SK-N-SH (cell line): Measurements from ENCODE around the gene CYS1. TPM values are rescaled to one million over a fixed set of nuclear protein-coding genes. Genes with fewer than 3 reads are reported as not detected.
"Not testable (repeated sequence)": the region's sequence is repeated elsewhere in the genome, so short reads cannot be mapped to it uniquely, and the experiment has no call there.

Source experiments
- CTCF ChIA-PET: fragments of 300-600, 350-600 bp; formaldehyde crosslinking; extraction: SDS; loops from one replicate; lab custom pipeline; 2021; lab: Yijun Ruan, JAX
- POLR2A ChIA-PET: fragments of 350-600 bp; sonication (Branson Sonifier 250); formaldehyde crosslinking; extraction: SDS; loops from one replicate; lab custom pipeline; 2020; ENCODE audit warnings: antibody characterized with exemption, inconsistent platforms; lab: Yijun Ruan, JAX
- DNase-seq: peaks from one replicate; pipeline ENCODE4 v3.0.0; 2012
- H2AFZ ChIP-seq: fragments of 200-600 bp; sonication (generic); 2 replicates; pipeline ENCODE4 v1.8.1; 2016; ENCODE audit warnings: antibody characterized with exemption, mild to moderate bottlenecking, low read depth
- H3F3A ChIP-seq: fragments of 200-600 bp; sonication (generic); replicated peaks from 2 replicates; pipeline ENCODE3; 2016; ENCODE audit warnings: antibody characterized with exemption, mild to moderate bottlenecking; ENCODE audit not compliant: insufficient read depth
- H3K27ac ChIP-seq, 2 experiments: fragments of 200-500 bp in 1 of 2; fragments of 200-600 bp in 1 of 2; sonication (Bioruptor generic) in 1 of 2; sonication (generic), shearing (Covaris generic) in 1 of 2; 2 replicates each; pipeline versions ENCODE4 v1.5.1 to v1.6.1; 2014 to 2016; ENCODE audit warnings: low read depth in 2 of 2, inconsistent platforms in 1 of 2, low read length in 1 of 2, mild to moderate bottlenecking in 1 of 2, mixed read lengths in 1 of 2
- H3K27me3 ChIP-seq: fragments of 200-600 bp; sonication (generic), shearing (Covaris generic); 2 replicates; pipeline ENCODE4 v1.6.1; 2016; ENCODE audit warnings: mixed run types; ENCODE audit not compliant: insufficient read depth
- H3K36me3 ChIP-seq, 2 experiments: fragments of 200-500 bp in 1 of 2; fragments of 200-600 bp in 1 of 2; sonication (Bioruptor generic) in 1 of 2; sonication (generic) in 1 of 2; replicated peaks in 1 of 2; 2 replicates each; pipeline versions ENCODE3 to v1.5.1; 2014 to 2016; ENCODE audit warnings: low read length in 1 of 2, mild to moderate bottlenecking in 1 of 2; ENCODE audit not compliant: insufficient read depth in 2 of 2, control insufficient read depth in 1 of 2
- H3K4me1 ChIP-seq, 2 experiments: fragments of 200-500 bp in 1 of 2; fragments of 200-600 bp in 1 of 2; sonication (Bioruptor generic) in 1 of 2; sonication (generic), shearing (Covaris generic) in 1 of 2; 2 replicates each; pipeline versions ENCODE4 v1.5.1 to v1.6.1; 2014 to 2016; ENCODE audit warnings: low read depth in 1 of 2, low read length in 1 of 2, mixed run types in 1 of 2; ENCODE audit not compliant: insufficient read depth in 2 of 2, control insufficient read depth in 1 of 2
- H3K4me2 ChIP-seq: fragments of 200-600 bp; sonication (generic), shearing (Covaris generic); 2 replicates; pipeline ENCODE4 v1.6.1; 2017; ENCODE audit warnings: mixed run types
- H3K4me3 ChIP-seq, 2 experiments: fragments of 200-500 bp in 1 of 2; fragments of 200-600 bp in 1 of 2; sonication (Bioruptor generic) in 1 of 2; sonication (generic), shearing (Covaris generic) in 1 of 2; 2 replicates each; pipeline versions ENCODE4 v1.5.1 to v1.8.1; 2014 to 2016; ENCODE audit warnings: low read depth in 2 of 2, inconsistent platforms in 1 of 2, low read length in 1 of 2, mild to moderate bottlenecking in 1 of 2, mixed read lengths in 1 of 2, moderate library complexity in 1 of 2
- H3K79me2 ChIP-seq: fragments of 200-600 bp; sonication (generic); 2 replicates; pipeline ENCODE4 v1.8.1; 2017; ENCODE audit warnings: mild to moderate bottlenecking; ENCODE audit not compliant: insufficient read depth
- H3K9ac ChIP-seq: fragments of 200-600 bp; sonication (generic); 2 replicates; pipeline ENCODE4 v1.6.1; 2017; ENCODE audit warnings: mixed run types
- H3K9me2 ChIP-seq: fragments of 200-600 bp; sonication (generic); 2 replicates; pipeline ENCODE4 v1.6.1; 2017; ENCODE audit warnings: mixed run types
- H3K9me3 ChIP-seq: fragments of 200-600 bp; sonication (generic); 2 replicates; pipeline ENCODE4 v1.6.1; 2017; ENCODE audit warnings: mixed run types, mild to moderate bottlenecking, moderate library complexity
- H4K20me1 ChIP-seq: fragments of 200-600 bp; sonication (generic); 2 replicates; pipeline ENCODE4 v1.6.1; 2017; ENCODE audit warnings: mild to moderate bottlenecking, mixed run types; ENCODE audit not compliant: insufficient read depth
- ELF1 ChIP-seq: IDR thresholded peaks from 2 replicates; pipeline ENCODE4 v1.4.0; 2012
- FOXJ3 ChIP-seq: sonication (generic); formaldehyde crosslinking; IDR thresholded peaks from 2 replicates; pipeline ENCODE4 v1.5.1; 2020; ENCODE audit warnings: mild to moderate bottlenecking, missing genetic modification reagents
- FOXM1 ChIP-seq: IDR thresholded peaks from 2 replicates; pipeline ENCODE4 v1.4.0; 2012; ENCODE audit warnings: low read depth, mild to moderate bottlenecking
- GATA2 ChIP-seq: sonication (generic); formaldehyde crosslinking; IDR thresholded peaks from 2 replicates; pipeline ENCODE4 v1.5.0; 2020; ENCODE audit warnings: mild to moderate bottlenecking, missing genetic modification reagents
- RCOR1 ChIP-seq: fragments of 150-350 bp; IDR thresholded peaks from 2 replicates; pipeline ENCODE4 v1.6.1; 2017; ENCODE audit warnings: antibody characterized with exemption, low read length
- RFX5 ChIP-seq: IDR thresholded peaks from 2 replicates; pipeline ENCODE4 v1.6.1; 2012; ENCODE audit warnings: mild to moderate bottlenecking, improper control_type of control experiment, low read length
- SMC3 ChIP-seq: IDR thresholded peaks from 2 replicates; pipeline ENCODE4 v1.6.1; 2012; ENCODE audit warnings: low read depth, low read length, improper control_type of control experiment
- WGBS: methylation state at CpG from one replicate; pipeline ENCODE4 v1.1.6; 2017; ENCODE audit warnings: low lambda C conversion rate; 5-methylcytosine and 5-hydroxymethylcytosine counted together
- polyA plus RNA-seq, 3 experiments: library from polyadenylated mRNA; depleted of rRNA; stranded (reverse); fragments of >200 nt; gene quantifications; 2 replicates each; pipeline ENCODE4 v1.2.3, GENCODE V29; 2012
- TF ChIP-seq, protein P1 (sequence below): IDR thresholded peaks from 2 replicates; pipeline ENCODE4 v1.4.0; 2012; ENCODE audit warnings: low read depth

The CYS1 gene
- polyA plus RNA-seq, 1 of the 3 experiments (the other 2 are of a cell fraction) = 1.2 TPM

DNA sequence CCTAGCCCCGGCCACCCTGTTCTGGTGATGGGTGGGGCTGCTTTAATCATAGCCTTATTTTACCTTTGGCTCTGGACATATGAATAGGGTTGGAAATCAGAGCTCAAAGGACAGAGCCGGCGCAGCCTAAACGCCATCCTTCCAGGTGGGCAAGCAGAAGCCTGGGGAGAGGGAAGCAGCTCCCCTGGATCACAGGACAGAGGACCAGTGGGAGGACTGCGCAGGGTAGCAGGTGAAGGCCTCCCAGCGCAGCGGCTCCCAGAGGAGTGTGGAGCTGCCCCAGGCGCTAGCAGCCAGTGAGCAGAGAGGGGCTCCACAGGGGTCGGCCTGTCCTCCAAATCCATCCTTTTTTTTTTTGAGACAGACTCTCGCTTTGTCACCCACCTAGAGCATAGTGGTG lies 16.4 kb upstream of the CYS1 start (continued):
- TF ChIP-seq FOXJ3 = no peak
- TF ChIP-seq ELF1 = no peak
- TF ChIP-seq, all 33 proteins: peak for 0

DNA sequence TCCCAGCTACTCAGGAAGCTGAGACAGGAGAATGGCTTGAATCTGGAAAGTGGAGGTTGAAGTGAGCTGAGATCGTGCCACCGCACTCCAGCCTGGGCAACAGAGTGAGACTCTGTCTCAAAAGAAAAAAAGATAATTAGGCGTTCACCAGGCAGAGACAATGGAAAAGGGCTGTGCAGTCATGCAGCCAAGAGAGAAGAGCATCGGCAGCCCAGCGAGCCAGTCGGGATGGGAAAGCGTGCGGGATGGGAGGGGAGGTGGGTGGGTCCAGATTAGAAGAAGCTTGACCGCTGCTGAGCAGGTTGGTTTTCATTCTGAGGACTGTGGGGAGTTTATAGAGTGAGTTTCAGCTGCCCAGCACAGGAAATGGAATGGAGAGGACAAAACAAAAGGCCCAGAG lies 15.0 kb upstream of the CYS1 start:
- H4K20me1 ChIP-seq = no peaks in the 10 kb centered on the region
- POLR2A ChIA-PET = interaction anchor here (1.3 kb wide), 1 partner anchor 22 kb away, joined by 5 read pairs; no protein-coding TSS in a partner anchor
- TF ChIP-seq SMC3 = no peak
- no peak for TF ChIP-seq GATA2 (CRISPR knock-in tag)
- TF ChIP-seq RCOR1 = no peak
- TF ChIP-seq, protein P1, sequence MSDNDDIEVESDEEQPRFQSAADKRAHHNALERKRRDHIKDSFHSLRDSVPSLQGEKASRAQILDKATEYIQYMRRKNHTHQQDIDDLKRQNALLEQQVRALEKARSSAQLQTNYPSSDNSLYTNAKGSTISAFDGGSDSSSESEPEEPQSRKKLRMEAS = no peak
- DNase-seq = no peak
- H3K9ac ChIP-seq = no peak overlapping the region
- 94% methylated on average over 9 of the region's 9 CpGs for WGBS
- H3K4me1 ChIP-seq = peaks cover 0 to 13% of the 10 kb centered on the region in 2 experiments; a peak in 1 of 4 replicates
- H3K27ac ChIP-seq = no peak overlapping the region
- H3K27me3 ChIP-seq = no peaks in the 10 kb centered on the region
- H3K9me3 ChIP-seq = no peaks in the 10 kb centered on the region
- no peaks in the 10 kb centered on the region for H3F3A ChIP-seq
- H3K9me2 ChIP-seq = no peaks in the 10 kb centered on the region
- CTCF ChIA-PET = interaction anchor here (0.8 to 36.2 kb wide), 9 partner anchors 10 to 580 kb away, joined by 3 to 946 read pairs (median 3); partner anchors contain the start of gene CYS1
- H2AFZ ChIP-seq = no peak overlapping the region
- no peak overlapping the region for H3K4me2 ChIP-seq
- H3K79me2 ChIP-seq = no peaks in the 10 kb centered on the region
- no peak overlapping the region for H3K4me3 ChIP-seq
- H3K36me3 ChIP-seq = no peaks in the 10 kb centered on the region

DNA sequence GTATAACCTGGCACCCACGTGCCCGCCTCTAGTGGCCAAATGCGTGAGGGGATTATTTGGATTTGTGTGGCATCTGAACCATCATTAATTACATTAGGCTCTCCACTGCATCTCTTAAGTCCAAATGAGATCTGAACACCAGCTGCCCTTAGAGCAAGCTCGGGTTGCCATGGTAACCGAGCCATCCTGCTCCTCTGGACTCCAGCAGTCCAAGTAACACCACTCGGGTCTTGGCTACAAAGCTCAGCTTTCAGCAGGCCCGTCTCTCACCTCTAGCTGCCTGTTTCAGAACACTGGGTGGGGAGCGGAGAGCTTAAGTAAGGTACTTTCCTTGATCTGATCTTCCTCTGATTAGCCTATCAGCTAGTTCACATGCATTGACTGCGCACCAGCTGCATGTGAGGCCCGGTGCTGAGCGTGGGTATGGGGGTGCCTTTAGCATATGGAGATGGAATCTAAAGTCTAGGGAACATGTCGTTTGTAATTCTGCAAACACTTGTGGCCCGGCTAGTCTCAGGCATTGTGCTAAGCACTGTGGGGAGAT lies 14.1 kb upstream of the CYS1 start:
- Histone ChIP-seq H4K20me1 (no peaks in the 10 kb centered on the region), H2AFZ (no peak overlapping the region), H3K9me2 (no peaks in the 10 kb centered on the region), H3K4me2 (no peak overlapping the region), H3K27ac (peak overlapping the region in 1 of 2 experiments; percentile 31; a peak in 1 of 4 replicates), H3K4me3 (no peak overlapping the region), H3F3A (no peaks in the 10 kb centered on the region), H3K9me3 (no peaks in the 10 kb centered on the region), H3K27me3 (no peaks in the 10 kb centered on the region), H3K79me2 (no peaks in the 10 kb centered on the region), H3K4me1 (peaks cover 0 to 13% of the 10 kb centered on the region in 2 experiments; a peak in 1 of 4 replicates), H3K9ac (no peak overlapping the region), H3K36me3 (no peaks in the 10 kb centered on the region)
- 79% methylated on average over 13 of the region's 13 CpGs for WGBS
- TF ChIP-seq FOXM1 (no peak), GATA2 (CRISPR knock-in tag) (peak; percentile 39; the same call in 1 of the 2 replicates), RFX5 (peak; percentile 61; the same call in 1 of the 2 replicates)
- CTCF ChIA-PET = interaction anchor here (0.7 to 36.2 kb wide), 9 partner anchors 11 to 341 kb away, joined by 3 to 946 read pairs (median 3); partner anchors contain the start of gene CYS1
- peak; percentile 79 for DNase-seq
- POLR2A ChIA-PET = interaction anchor here (1.3 kb wide), 1 partner anchor 22 kb away, joined by 5 read pairs; no protein-coding TSS in a partner anchor

DNA sequence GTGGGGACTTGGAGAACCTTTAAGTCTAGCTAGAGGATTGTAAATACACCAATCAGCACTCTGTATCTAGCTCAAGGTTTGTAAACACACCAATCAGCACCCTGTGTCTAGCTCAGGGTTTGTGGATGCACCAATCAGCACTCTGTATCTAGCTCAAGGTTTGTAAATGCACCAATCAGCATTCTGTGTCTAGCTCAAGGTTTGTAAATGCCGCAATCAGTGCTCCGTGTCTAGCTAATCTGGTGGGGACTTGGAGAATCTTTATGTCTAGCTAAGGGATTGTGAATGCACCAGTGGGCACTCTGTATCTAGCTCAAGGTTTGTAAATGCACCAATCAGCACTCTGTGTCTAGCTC lies 11.7 kb upstream of the CYS1 start:
- H3K27me3 ChIP-seq, H2AFZ ChIP-seq, H3K4me3 ChIP-seq, H4K20me1 ChIP-seq, H3K4me2 ChIP-seq, POLR2A ChIA-PET, H3K9ac ChIP-seq, H3K79me2 ChIP-seq, H3K9me2 ChIP-seq, H3F3A ChIP-seq, H3K36me3 ChIP-seq, H3K27ac ChIP-seq, H3K9me3 ChIP-seq, DNase-seq: not testable (repeated sequence)
- WGBS = 100% methylated on average over 2 of the region's 2 CpGs
- CTCF ChIA-PET = interaction anchor here (0.9 to 36.2 kb wide), 4 partner anchors 15 to 343 kb away, joined by 3 to 946 read pairs (median 6); partner anchors contain the start of gene CYS1
- peaks cover 0 to 13% of the 10 kb centered on the region in 2 experiments; a peak in 1 of 4 replicates for H3K4me1 ChIP-seq
